Measurements from ENCODE around the gene JADE2. TPM values are rescaled to one million over a fixed set of nuclear protein-coding genes. Genes with fewer than 3 reads are reported as not detected.
A peak's percentile ranks its signal among the peaks of the same experiment; 100 is the strongest.

JADE2 gene
- total RNA-seq, 1 experiment from 2014 or later: 36.9 TPM

DNA sequence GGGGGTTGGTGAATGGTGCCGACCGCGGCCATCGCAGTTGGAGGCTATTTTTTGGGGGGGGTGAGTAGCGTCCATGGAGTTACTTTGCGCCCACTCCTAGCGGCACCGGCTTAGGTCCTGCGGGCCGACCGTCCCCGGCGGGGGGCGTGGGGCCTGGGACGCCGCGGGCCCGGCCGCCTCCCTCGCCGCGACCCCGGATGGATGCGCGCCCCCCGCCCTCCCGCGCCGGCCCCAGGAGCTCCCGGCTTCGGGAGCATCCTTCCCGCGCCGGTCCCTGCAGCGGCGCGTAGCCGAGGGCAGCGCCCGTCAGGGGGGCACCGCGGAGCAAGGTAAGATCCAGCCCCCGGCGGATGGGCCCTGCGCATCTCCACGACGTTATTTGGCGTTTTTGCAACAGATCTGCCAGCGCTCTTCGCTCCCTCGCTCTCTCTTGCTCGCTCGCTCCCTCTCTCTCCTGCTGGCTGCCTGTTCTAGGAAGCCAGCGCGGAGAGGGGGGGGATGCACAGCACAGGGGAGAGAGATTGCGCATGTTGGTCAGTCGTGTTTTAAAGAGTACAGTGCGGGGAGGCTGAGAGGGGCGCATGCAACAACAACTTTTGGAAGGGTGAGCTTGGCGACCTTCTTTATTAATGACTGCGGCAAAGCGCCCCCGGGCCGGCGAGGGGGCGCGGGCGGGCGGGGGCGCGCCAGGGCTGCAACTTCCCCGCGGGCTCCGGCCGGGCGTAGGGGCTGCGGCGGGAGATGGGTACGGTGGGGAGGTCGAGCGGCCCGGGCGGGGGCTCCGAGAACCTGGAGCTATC lies 413 bp downstream of the JADE2 start:
- DNase-seq (ENCODE audit: low read depth): peak; percentile 71
- in situ Hi-C loops (cut with HindIII; ENCODE audit: low pct_unique_long_range_greater_than_20kb, low sequenced_read_pairs): no loop called here

DNA sequence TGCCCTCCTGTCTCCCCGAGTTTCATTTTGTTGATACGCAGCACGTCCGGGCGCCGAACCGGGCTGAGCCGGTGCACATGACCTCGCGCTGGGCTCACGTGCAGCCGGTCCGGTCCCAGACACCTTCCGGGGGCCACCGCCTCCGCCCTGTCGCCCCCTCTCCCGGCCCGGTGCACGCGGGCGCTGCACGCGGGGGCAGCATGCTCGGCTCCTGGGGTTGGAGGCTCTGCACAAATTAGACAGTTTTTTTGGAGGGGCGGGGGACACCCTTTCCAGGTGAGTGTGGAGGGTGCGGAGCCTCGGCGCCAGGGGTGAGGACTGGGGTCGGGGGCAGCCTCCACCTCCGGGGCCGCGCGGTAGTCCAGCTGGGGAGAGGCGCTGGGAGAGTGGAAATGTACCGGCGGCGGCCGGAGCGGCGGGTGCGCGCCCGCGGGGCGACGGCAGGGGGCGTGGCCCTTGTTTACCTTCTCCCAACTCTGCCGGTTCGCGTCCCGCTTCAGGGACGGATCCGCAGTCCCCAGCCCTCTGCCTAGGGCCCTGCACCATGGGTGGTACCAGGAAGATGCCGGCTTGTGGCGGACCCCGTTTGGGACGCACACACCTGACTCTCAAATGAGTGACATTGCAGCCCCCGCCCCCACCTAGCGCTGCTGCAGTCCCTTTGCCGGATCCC lies 1.1 kb downstream of the JADE2 start:
- in situ Hi-C loops (cut with HindIII; ENCODE audit: low pct_unique_long_range_greater_than_20kb, low sequenced_read_pairs): no loop called here
- peak; percentile 82 for DNase-seq (ENCODE audit: low read depth)

DNA sequence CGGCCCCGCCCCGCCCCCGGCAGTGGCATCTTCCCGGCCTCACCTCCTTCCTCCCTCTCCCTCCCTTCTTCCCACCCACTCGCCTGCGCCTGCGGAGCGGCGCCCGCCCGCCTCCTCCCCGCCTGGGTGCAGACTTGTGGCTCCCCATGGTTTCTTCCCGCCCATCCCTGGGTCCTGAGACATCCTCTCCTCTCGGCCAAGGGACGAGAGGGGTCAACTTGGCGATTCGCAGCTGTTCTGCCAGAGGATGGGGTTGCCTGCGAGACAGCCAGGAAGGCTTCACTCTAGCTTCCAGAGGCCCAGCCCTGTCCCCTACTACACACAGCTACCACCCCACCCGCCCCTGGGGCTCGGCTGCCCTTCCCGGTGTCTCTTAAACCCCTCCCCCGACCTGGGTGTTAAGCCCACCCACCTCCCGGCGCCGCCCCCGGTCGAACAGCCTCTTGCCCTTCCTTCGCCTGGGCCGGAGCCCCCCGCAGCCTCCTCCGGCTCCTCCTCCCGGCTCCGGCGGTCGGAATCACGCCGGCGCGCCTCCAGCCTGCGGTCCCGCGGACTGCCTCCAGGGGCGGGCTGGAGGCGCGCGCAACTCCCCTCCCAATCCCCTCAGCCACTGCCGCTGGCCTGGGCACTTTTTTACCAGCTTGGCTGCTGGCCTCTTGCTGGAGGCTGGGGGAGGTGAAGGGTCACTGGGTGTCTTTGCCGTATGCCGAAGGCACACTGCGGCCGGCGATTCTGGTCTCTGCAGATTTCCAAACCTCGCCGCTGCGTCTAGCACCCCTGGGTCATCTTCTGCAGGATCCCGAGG lies 1.9 kb downstream of the JADE2 start:
- in situ Hi-C loops (cut with HindIII; ENCODE audit: low pct_unique_long_range_greater_than_20kb, low sequenced_read_pairs): no loop called here

DNA sequence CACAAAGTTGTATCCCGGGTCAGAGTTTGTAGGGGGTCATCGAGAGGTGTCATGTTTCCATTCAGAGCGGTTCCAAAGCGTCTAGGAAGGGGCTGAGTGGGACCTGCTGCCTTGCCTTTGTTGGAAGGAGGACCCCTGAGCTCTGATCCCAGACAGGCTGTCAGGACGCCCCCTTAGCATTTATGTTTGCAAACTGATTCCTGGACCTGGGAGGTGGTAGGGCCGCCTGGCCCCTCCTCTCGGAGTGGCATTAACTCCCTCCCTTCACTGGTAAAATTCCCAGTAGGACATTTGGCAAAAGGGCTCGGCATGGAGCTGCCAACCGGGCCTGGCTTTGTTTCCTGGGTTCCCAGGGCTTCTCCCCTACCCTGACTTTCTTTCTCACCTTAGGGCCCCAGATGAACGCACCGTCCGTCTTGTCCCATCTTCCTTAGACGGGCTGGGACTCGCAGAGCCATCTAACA lies 2.5 kb downstream of the JADE2 start:
- in situ Hi-C loops (cut with HindIII; ENCODE audit: low pct_unique_long_range_greater_than_20kb, low sequenced_read_pairs): no loop called here
- no peak for DNase-seq (ENCODE audit: low read depth)

More for the DNA sequence above, 1.9 kb downstream of the JADE2 start:
- DNase-seq (ENCODE audit: low read depth): peak; percentile 89

DNA sequence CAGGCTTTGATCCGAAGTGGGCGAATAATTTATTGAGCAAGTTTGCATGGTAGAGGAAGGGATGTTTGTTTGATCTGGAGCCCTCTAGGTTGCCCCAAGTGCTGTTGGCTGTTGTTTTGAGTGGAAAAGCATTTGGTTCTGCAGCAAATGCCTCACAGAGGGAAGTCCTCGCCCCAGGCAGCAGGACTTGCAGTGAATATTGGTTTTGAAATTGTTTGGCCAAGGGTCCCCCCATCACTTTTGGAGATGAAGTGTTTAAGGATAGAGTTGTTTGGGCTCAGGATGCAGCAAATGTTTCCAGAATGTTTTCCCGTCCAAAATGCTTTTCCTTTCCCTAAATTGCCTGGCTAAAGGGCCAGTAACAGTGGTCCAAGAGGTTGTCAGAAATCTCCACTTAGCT lies 3.1 kb downstream of the JADE2 start:
- in situ Hi-C loops (cut with HindIII; ENCODE audit: low pct_unique_long_range_greater_than_20kb, low sequenced_read_pairs): no loop called here
- no peak for DNase-seq (ENCODE audit: low read depth)

DNA sequence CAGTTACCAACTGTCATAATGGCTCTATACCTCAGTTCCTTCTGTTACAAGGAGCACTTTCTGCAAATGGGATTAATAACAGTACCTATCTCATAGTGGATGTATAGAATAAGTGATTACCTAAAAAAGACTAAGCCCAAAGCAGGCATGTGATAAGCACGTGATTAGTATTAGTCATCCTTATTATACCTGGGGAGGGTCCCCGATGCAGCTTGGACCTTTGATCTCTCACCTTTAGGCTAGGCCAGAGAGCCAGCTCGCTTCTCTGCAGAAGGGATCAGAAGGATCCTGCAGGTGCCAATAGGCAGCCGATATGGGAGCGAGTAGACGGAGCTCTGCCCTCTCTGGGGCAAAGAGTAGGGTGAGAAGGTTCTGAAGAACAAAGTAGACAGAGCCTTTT lies 4.0 kb downstream of the JADE2 start:
- in situ Hi-C loops (cut with HindIII; ENCODE audit: low pct_unique_long_range_greater_than_20kb, low sequenced_read_pairs): no loop called here

DNA sequence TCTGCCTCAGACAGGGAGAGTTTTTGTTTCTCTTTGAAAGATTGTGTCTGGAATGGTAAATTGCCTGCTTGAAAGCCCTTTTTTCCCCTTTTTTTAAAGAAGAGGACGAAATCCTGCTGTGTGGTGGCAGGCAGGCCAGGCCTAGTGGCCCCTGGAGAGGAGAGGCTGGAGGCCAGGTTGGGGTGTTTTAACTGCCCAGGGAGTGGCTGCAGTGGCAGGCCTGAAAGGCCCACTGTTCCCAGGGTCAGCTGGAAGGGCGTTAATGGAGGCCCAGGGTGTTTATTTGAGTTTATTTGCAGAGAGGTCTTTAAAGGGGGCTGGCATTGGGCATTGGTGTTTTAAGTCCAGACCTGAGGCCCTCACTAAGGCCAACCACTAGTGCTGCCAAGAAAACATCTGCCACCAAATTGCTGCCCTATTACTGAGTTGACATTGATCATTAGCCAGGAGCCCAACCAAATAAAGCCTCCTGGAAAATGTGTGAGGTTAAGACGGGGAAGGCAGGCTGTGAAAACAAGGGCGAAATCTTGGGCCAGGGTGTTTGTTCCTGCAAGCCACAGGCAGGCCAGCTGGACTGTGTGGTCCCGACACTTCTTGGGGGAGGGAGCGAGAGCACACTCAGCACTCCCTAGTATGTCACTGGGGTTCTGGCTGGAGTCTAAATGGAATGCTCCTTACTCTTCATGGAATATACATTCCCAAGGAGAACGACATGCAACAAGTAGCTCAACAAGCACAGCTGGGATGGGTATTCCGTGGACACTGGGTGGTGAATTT lies 5.0 kb downstream of the JADE2 start:
- in situ Hi-C loops (cut with HindIII; ENCODE audit: low pct_unique_long_range_greater_than_20kb, low sequenced_read_pairs): no loop called here
- DNase-seq (ENCODE audit: low read depth): no peak

More for the DNA sequence above, 4.0 kb downstream of the JADE2 start:
- DNase-seq (ENCODE audit: low read depth): no peak

DNA sequence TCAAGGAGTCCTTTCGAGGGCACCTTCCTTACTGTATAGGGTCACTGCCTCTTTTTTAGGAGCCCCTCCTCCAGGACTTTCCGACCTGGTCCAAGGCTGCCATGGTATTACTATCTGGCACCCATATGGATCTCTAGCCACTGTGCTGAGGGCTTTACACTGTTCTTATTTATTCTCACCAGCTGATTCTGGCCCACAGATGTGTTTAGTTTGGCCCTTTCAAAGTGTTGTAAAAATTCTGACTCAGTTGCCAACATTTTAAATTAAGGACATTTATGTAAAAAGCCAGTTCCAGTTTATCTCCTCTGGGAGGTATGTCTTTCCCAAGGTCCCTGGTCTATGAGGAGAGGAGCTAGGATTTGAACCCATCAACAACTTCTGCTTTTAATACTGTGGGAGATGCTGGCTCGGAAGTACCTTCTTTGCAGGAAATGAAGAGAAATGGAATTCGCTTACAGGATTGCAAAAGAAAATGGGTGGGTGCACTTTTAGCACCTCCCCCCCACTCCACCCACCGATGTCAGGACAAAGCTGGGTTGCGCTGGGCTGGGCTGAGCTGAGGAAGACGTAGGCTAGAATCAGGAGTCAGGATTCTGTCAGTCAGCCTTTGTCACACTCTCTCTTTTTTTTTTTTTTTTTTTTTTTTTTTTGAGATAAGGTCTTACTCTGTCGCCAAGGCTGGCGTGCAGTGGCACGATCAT lies 7.8 kb downstream of the JADE2 start:
- in situ Hi-C loops (cut with HindIII; ENCODE audit: low pct_unique_long_range_greater_than_20kb, low sequenced_read_pairs): no loop called here
- no peak for DNase-seq (ENCODE audit: low read depth)

DNA sequence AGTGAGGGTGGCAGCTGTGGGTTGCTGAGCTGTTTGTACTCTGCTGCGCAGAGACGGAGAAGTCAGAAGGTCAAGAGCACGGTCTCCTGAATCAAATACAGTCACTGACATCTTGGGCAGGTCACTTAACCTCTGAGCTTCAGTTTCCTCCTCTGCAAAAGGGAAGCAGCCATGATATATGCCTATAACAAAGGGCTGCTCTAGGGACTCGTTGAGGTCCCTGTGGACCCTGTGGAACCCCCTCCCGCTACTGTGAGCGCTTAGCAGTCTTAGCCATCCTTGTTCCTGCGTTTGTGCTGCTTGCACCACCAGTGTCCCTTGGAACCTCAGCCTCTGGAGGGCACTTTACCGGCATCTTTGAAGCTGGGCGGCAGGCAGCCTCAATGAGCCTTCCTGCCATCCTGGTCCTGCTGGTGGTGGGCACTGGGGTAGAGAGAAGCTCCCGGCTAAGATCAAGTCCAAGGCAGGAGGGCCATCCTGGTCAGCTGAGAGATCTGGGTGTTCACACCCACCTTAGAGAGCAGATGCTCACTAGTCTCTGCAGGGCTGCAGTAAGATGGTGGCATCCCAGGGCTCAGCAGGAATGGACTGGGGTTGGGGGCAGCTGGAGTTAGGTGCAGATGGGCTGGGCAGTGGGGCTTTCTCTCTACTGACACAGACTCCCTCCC lies 8.7 kb downstream of the JADE2 start:
- DNase-seq (ENCODE audit: low read depth): no peak
- in situ Hi-C loops (cut with HindIII; ENCODE audit: low pct_unique_long_range_greater_than_20kb, low sequenced_read_pairs): no loop called here

DNA sequence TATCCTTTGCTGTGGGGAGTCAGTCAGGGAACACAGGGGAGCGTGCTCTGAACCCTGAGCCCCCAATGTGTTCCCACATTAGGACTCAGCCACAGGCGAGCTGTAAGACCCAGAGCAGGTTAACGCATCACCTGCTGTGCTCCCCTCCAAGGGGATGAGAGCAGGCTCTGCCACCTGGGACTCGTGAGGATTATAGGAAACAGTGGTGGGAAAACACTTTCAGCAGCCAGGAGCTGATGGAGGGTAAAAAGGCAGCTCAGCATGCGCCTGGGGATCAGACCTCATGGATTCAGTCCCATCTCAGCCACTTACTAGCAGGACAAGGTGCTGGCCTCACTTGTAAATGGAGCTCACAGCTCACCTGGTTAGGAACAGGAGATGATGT lies 9.2 kb downstream of the JADE2 start:
- DNase-seq (ENCODE audit: low read depth): no peak
- in situ Hi-C loops (cut with HindIII; ENCODE audit: low pct_unique_long_range_greater_than_20kb, low sequenced_read_pairs): no loop called here

DNA sequence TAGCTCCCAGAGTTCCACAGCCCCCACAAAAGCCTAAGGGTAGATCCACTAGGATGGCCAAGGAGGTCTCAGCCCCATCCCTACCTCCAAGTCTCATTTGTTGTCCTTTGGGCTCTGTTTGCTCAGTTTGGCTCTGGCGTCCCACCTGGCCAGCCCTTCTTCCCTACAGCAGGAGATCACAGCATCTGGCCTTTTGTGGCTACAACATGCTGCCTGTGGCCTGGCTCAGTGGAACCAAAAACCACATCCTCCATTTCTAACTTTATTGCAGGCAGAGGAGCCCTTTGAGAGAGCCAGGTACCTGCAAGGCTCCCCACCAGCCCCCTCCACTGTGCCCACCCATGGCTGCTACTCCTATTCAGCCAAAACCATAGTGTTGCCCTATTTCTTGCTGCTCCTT lies 11.4 kb downstream of the JADE2 start:
- in situ Hi-C loops (cut with HindIII; ENCODE audit: low pct_unique_long_range_greater_than_20kb, low sequenced_read_pairs): no loop called here

DNA sequence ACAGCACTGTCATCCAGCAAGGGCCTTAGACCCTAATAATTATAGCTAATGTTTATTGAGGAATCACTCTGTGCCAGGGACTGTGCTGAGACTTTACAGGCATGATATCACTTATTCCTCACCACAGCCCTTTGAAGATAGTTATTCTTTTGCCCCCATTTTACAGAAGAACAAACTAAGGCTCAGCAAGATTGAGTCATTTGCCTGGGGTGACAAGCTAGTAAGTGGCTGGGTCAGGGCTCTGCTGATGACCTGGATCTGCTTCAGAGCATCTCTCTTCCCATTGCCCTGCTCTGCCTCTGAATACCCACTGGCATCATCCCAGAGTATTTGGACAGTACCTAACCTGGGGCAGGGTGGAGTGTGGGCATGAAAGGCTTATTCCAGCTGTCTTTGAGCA lies 11.8 kb downstream of the JADE2 start:
- DNase-seq (ENCODE audit: low read depth): no peak
- in situ Hi-C loops (cut with HindIII; ENCODE audit: low pct_unique_long_range_greater_than_20kb, low sequenced_read_pairs): no loop called here

More for the DNA sequence above, 11.4 kb downstream of the JADE2 start:
- DNase-seq (ENCODE audit: low read depth): no peak

DNA sequence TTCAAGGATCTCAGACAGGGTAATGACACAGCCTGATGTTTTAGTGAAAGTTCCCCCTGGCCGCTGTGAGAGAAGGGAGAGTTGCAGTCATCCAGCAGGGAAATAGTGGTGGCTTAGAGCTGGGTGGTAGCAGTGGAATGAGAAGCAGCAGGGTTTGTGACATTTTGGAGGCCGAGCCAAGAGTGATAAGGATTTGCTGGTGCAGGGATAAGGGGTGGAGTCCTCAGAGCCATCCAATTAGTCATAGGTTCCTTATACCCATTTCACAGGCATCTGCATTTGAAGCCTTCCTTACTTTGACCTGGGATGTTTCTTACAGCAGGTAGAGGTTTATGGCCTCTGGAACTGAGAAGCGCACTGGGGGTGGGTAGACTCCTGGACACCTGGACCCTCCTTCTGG lies 12.8 kb downstream of the JADE2 start:
- no peak for DNase-seq (ENCODE audit: low read depth)
- in situ Hi-C loops (cut with HindIII; ENCODE audit: low pct_unique_long_range_greater_than_20kb, low sequenced_read_pairs): no loop called here

DNA sequence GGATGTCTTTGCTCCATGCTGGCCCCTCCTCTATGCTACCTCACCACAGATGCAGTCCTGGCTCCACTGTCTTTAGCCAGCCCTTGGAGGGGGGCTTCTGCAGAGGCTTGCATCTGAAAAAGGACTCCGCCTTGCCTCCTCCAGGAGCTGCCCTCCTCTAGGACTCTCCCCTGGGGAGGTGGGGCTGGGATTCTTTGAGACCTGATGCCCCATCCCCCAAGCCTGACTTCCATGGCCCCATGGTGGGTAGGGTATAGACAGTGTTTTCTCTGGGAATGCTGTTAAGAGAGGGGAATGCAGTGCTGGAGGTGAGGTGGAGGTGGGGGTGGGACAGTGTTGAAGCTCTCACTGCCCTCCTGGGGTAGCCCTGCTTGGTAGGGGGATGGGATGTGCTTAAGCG lies 14.3 kb downstream of the JADE2 start:
- in situ Hi-C loops (cut with HindIII; ENCODE audit: low pct_unique_long_range_greater_than_20kb, low sequenced_read_pairs): no loop called here
- no peak for DNase-seq (ENCODE audit: low read depth)

DNA sequence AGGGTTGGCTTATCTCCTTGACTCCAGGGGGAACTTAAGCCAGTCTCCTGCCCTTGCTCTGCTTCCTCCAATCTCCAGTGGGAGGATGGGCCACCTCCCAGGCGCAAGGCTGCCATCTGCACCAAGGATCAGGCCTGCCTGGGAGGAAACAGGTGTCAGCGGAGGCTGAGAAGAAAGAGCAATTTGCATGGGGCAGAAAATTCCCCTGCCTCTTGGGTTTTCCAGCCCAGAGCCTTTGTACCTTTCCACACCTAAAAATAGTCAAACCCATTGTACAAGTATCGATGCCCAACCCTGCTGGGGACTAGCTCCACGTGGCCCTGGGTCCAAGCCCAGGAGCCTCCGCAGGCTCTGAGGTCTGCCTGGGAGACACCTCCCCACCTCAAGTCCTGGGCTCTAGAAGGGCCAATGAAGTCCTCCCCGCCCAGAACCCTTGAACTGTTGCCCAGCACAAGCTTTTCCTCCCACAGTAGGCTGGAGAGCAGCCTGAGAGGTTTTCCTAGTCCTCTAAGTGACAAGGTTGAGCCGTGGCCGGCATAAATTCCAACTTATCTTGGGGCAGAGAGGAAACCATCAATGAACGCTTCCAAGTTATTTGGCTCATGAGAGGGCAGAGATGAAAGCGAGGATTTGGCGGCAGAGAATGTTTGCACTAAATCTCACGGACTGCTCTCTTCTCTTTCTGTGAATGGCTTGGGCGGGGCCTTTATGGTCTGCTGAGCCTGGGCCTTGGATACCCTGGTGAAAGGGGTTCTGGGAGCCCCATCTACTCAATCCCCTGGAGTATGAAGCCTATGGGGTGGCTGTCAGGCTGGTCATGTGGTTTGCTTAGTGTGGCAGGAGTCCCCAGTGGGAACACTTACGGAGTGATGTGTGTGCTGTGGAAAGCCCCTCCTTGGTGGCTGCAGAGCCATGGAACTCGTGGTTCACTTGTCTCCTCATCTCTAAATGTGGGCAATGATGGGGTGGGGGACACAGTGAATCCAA lies 15.6 kb downstream of the JADE2 start:
- in situ Hi-C loops (cut with HindIII; ENCODE audit: low pct_unique_long_range_greater_than_20kb, low sequenced_read_pairs): no loop called here
- no peak for DNase-seq (ENCODE audit: low read depth)

DNA sequence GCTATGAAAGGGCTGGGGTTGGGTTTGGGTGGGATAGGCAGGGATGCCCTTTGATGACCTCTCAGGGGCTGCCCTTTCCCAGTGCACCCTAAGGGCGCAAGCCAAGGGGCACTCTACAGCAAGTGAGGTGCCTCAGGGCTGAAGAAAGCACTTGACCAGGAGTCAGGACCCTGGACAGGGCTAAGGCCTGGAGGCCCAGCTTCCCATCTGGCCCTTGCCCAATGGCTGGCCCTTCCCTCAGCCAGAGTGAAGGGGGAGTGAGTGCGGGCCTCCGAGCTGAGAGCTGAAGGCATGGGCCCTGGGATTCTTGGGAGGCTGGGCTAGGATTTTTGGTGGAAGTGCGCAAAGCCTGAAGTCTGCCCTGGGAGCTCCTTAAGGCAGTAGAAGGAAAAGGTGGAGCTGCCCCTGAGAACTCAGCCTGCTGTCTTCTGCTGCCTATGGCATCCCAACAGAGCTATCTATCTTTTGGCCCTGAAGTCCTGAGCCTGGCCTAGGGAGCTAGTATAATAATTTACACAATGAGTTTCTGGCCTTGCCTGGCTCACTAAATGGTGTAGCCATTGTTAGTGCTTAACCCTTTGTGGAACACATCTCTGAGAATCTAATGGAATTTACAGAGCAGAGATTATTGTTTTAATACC lies 16.4 kb downstream of the JADE2 start:
- no peak for DNase-seq (ENCODE audit: low read depth)
- in situ Hi-C loops (cut with HindIII; ENCODE audit: low pct_unique_long_range_greater_than_20kb, low sequenced_read_pairs): no loop called here

All from Caki2 (cell line).